GM12892 (cell line): ENCODE results near the gene USP10.

Experiments used
- POLR2A ChIP-seq: IDR thresholded peaks from 2 replicates; pipeline ENCODE4 v1.6.1; 2011; ENCODE audit warnings: low read depth, low read length, control low read depth
- POLR2AphosphoS5 ChIP-seq: IDR thresholded peaks from 2 replicates; pipeline ENCODE4 v1.6.1; 2011; ENCODE audit warnings: low read depth, low read length, control low read depth

GRCh38 chr16:84739349-84740124 lies 39.7 kb downstream of the USP10 start:
- TF ChIP-seq POLR2A (no peak), POLR2AphosphoS5 (no peak)
